Body of pancreas (tissue), 4 donors: ENCODE measurements around the gene HAUS7. TPM values are rescaled to one million over a fixed set of nuclear protein-coding genes. Genes with fewer than 3 reads are reported as not detected.

Experiments used
- ATAC-seq: fragments of 150-250 bp; one replicate; pipeline ENCODE4 v1.9.1; 2016
- DNase-seq, 4 donors: peaks; one replicate each; pipeline ENCODE4 v3.0.0-alpha.2; 2019
- H3K27ac ChIP-seq, 4 donors: fragments of 200-600 bp; sonication (generic); 1 replicate in 3 of 4; 2 replicates in 1 of 4; pipeline versions ENCODE4 v1.5.1 to v1.6.1; 2016 to 2019; ENCODE audit warnings: mild to moderate bottlenecking in 1 of 4, mixed read lengths in 1 of 4, moderate library complexity in 1 of 4
- H3K27me3 ChIP-seq, 2 donors: fragments of 200-600 bp; sonication (generic); one replicate each; pipeline ENCODE4 v1.6.0; 2016; ENCODE audit warnings: mild to moderate bottlenecking in 1 of 2
- H3K36me3 ChIP-seq, 2 donors: fragments of 200-600 bp; sonication (generic); replicated peaks in 1 of 2; 2 replicates each; pipeline ENCODE4 v1.5.1; 2016; ENCODE audit warnings: low read depth in 2 of 2; ENCODE audit not compliant: insufficient read depth in 1 of 2
- H3K4me1 ChIP-seq: fragments of 200-600 bp; sonication (generic); one replicate; pipeline ENCODE4 v1.6.0; 2016
- H3K4me3 ChIP-seq, 2 donors: fragments of 200-600 bp; sonication (generic); 1 replicate in 1 of 2; 2 replicates in 1 of 2; pipeline ENCODE4 v1.5.1; 2016 to 2019
- H3K9me3 ChIP-seq, 3 donors: fragments of 200-600 bp; sonication (generic); 1 replicate in 2 of 3; 2 replicates in 1 of 3; pipeline ENCODE4 v1.5.1; 2016
- CTCF ChIP-seq, 7 experiments: fragments of 450-650 bp in 4 of 7; fragments of 200-600 bp in 3 of 7; sonication (generic) in 3 of 7; IDR thresholded peaks; one replicate each; pipeline ENCODE4 v1.5.1; 2016 to 2019; ENCODE audit warnings: antibody characterized with exemption in 7 of 7
- POLR2A ChIP-seq, 3 donors: fragments of 450-650 bp; IDR thresholded peaks; one replicate each; pipeline ENCODE4 v1.6.1; 2016; ENCODE audit warnings: antibody characterized with exemption in 3 of 3, mild to moderate bottlenecking in 2 of 3
- WGBS, 2 donors: methylation state at CpG; one replicate each; pipeline ENCODE4 v1.1.5; 2017; 5-methylcytosine and 5-hydroxymethylcytosine counted together
- intact Hi-C: fragments of 100-400 bp; cut with DNase I; formaldehyde crosslinking; loops from one replicate; pipeline ENCODE4 v1.15.1; 2023
- total RNA-seq, 2 donors: library from RNA; depleted of rRNA; stranded (reverse); fragments of >200 nt; gene quantifications; one replicate each; pipeline ENCODE4 v1.1.0, GENCODE V29; 2016

The HAUS7 gene
- total RNA-seq, 2 donors from 2014 or later: 3.1 to 38.2 TPM

GRCh38 chrX:153420851-153421599, 49.4 kb downstream of the HAUS7 start:
- no peaks in the 10 kb centered on the region for H3K36me3 ChIP-seq
- intact Hi-C loops: no loop called here
- H3K27me3 ChIP-seq: no peaks in the 10 kb centered on the region
- no peak overlapping the region for H3K27ac ChIP-seq
- H3K9me3 ChIP-seq: no peaks in the 10 kb centered on the region
- 90 to 97% methylated on average over 15 to 39 of the region's 91 CpGs for WGBS, 2 donors
- ATAC-seq: no peak
- H3K4me3 ChIP-seq: no peak overlapping the region
- TF ChIP-seq POLR2A (IDR thresholded peaks at IDR 0.05) (no peak), CTCF (IDR thresholded peaks at IDR 0.05) (no peak)
- no peaks in the 10 kb centered on the region for H3K4me1 ChIP-seq
- no peak for DNase-seq

GRCh38 chrX:153417637-153418036, 52.7 kb downstream of the HAUS7 start:
- Histone ChIP-seq H3K4me3 (no peak overlapping the region), H3K36me3 (no peaks in the 10 kb centered on the region), H3K27ac (no peak overlapping the region), H3K27me3 (no peaks in the 10 kb centered on the region), H3K4me1 (no peaks in the 10 kb centered on the region), H3K9me3 (no peaks in the 10 kb centered on the region)
- ATAC-seq (no peak), DNase-seq (no peak)
- intact Hi-C loops: no loop called here
- TF ChIP-seq POLR2A (IDR thresholded peaks at IDR 0.05) (no peak), CTCF (IDR thresholded peaks at IDR 0.05) (no peak)
- WGBS, 2 donors: 75 to 90% methylated on average over 4 to 5 of the region's 8 CpGs

- no peak overlapping the region for H3K4me3 ChIP-seq
- TF ChIP-seq CTCF (IDR thresholded peaks at IDR 0.05) (no peak), POLR2A (IDR thresholded peaks at IDR 0.05) (no peak)
- intact Hi-C loops: no loop called here
- DNase-seq (no peak), ATAC-seq (no peak)
- no peaks in the 10 kb centered on the region for H3K27me3 ChIP-seq
- peaks cover 2% of the 10 kb centered on the region for H3K4me1 ChIP-seq
- WGBS, 2 donors: 53 to 60% methylated on average over 8 to 12 of the region's 12 CpGs
- no peak overlapping the region for H3K27ac ChIP-seq
- no peaks in the 10 kb centered on the region for H3K36me3 ChIP-seq
- no peaks in the 10 kb centered on the region for H3K9me3 ChIP-seq
Measured at GRCh38 chrX:153416781-153417450, 53.5 kb downstream of the HAUS7 start.

- Histone ChIP-seq H3K36me3 (no peaks in the 10 kb centered on the region), H3K9me3 (no peaks in the 10 kb centered on the region), H3K27ac (no peak overlapping the region), H3K4me1 (peaks cover 8% of the 10 kb centered on the region), H3K4me3 (no peak overlapping the region), H3K27me3 (no peaks in the 10 kb centered on the region)
- intact Hi-C loops: no loop called here
- DNase-seq (no peak), ATAC-seq (peak; percentile 41)
- WGBS, 2 donors: 64 to 67% methylated on average over 4 to 9 of the region's 9 CpGs
- TF ChIP-seq POLR2A (IDR thresholded peaks at IDR 0.05) (no peak), CTCF (IDR thresholded peaks at IDR 0.05) (no peak)
Measured at GRCh38 chrX:153414856-153415510, 55.4 kb downstream of the HAUS7 start.
